B cell (primary cell): Measurements from ENCODE around the gene KIF1A. TPM values are rescaled to one million over a fixed set of nuclear protein-coding genes. Genes with fewer than 3 reads are reported as not detected.

Experiments used
- ATAC-seq: fragments of 200-7000 bp; cut with Tn5 transposase; one replicate; pipeline ENCODE4 v1.10.0; 2021; ENCODE audit warnings: low read depth, mild to moderate bottlenecking, moderate number of reproducible peaks, moderate library complexity
- CTCF ChIA-PET: fragments of 350-600 bp; sonication (Branson Sonifier 250); formaldehyde crosslinking; loops from one replicate; lab custom pipeline; 2021; ENCODE audit warnings: antibody characterized with exemption, inconsistent platforms; lab: Charles Lee
- POLR2A ChIA-PET: fragments of 350-600 bp; sonication (Branson Sonifier 250); formaldehyde crosslinking; loops from one replicate; lab custom pipeline; 2021; ENCODE audit warnings: antibody characterized with exemption; lab: Charles Lee
- DNase-seq: peaks from one replicate; pipeline ENCODE4 v3.0.0; 2013
- H2AFZ ChIP-seq: 2 replicates; pipeline ENCODE4 v1.6.1; 2012; ENCODE audit warnings: mild to moderate bottlenecking, low read depth, low read length; ENCODE audit not compliant: insufficient read depth, poor library complexity, severe bottlenecking
- H3K27ac ChIP-seq, 2 donors: 1 replicate in 1 of 2; 2 replicates in 1 of 2; pipeline ENCODE4 v1.5.1; 2012 to 2013; ENCODE audit warnings: low read length in 2 of 2, mild to moderate bottlenecking in 2 of 2, moderate library complexity in 1 of 2
- H3K27me3 ChIP-seq, 4 experiments: fragments of 200-600 bp in 1 of 4; sonication (generic) in 1 of 4; replicated peaks in 1 of 4; 1 replicate in 2 of 4; 2 replicates in 2 of 4; pipeline versions ENCODE4 v1.6.1 to v1.7.0; 2013 to 2016; ENCODE audit warnings: low read length in 3 of 4, mild to moderate bottlenecking in 2 of 4, mixed read lengths in 1 of 4, moderate library complexity in 1 of 4; ENCODE audit not compliant: insufficient read depth in 4 of 4, control insufficient read depth in 3 of 4; ENCODE audit errors: control extremely low read depth in 1 of 4
- H3K36me3 ChIP-seq, 2 experiments: replicated peaks in 1 of 2; 1 replicate in 1 of 2; 2 replicates in 1 of 2; pipeline versions ENCODE4 v1.6.1 to v1.7.1; 2013; ENCODE audit warnings: low read length in 1 of 2; ENCODE audit not compliant: insufficient read depth in 2 of 2, control insufficient read depth in 1 of 2; ENCODE audit errors: control extremely low read depth in 1 of 2, extremely low read depth in 1 of 2
- H3K4me1 ChIP-seq, 2 donors: fragments of 200-600 bp in 1 of 2; sonication (generic) in 1 of 2; 1 replicate in 1 of 2; 2 replicates in 1 of 2; pipeline versions ENCODE4 v1.5.1 to v1.6.1; 2013 to 2017; ENCODE audit warnings: low read length in 2 of 2; ENCODE audit not compliant: control insufficient read depth in 2 of 2, insufficient read depth in 2 of 2
- H3K4me2 ChIP-seq: replicated peaks from 2 replicates; pipeline ENCODE3; 2012; ENCODE audit warnings: mild to moderate bottlenecking, low read depth, low read length; ENCODE audit not compliant: poor library complexity, severe bottlenecking
- H3K4me3 ChIP-seq, 5 experiments: fragments of 200-600 bp in 1 of 5; sonication (generic) in 1 of 5; 1 replicate in 3 of 5; 2 replicates in 2 of 5; pipeline versions ENCODE4 v1.5.1 to v1.7.0; 2011 to 2016; ENCODE audit warnings: low read length in 4 of 5, mild to moderate bottlenecking in 4 of 5, low read depth in 2 of 5, control low read depth in 1 of 5, moderate library complexity in 1 of 5; ENCODE audit not compliant: insufficient read depth in 1 of 5; ENCODE audit errors: control extremely low read depth in 1 of 5, extremely low read depth in 1 of 5
- H3K79me2 ChIP-seq: fragments of 200-600 bp; sonication (generic); one replicate; pipeline ENCODE4 v1.6.0; 2016; ENCODE audit warnings: low read length; ENCODE audit not compliant: control insufficient read depth, insufficient read depth
- H3K9ac ChIP-seq: fragments of 200-600 bp; sonication (generic); 2 replicates; pipeline ENCODE4 v1.6.1; 2017; ENCODE audit warnings: mild to moderate bottlenecking, low read length, moderate library complexity
- H3K9me3 ChIP-seq, 3 donors: one replicate each; pipeline versions ENCODE4 v1.6.1 to v1.7.1; 2013; ENCODE audit warnings: low read length in 2 of 3; ENCODE audit not compliant: control insufficient read depth in 2 of 3, insufficient read depth in 1 of 3; ENCODE audit errors: control extremely low read depth in 1 of 3
- H4K20me1 ChIP-seq: 2 replicates; pipeline ENCODE4 v1.6.0; 2012; ENCODE audit warnings: mild to moderate bottlenecking, low read length; ENCODE audit not compliant: insufficient read depth, control insufficient read depth, poor library complexity, severe bottlenecking
- H3K27ac Mint-ChIP-seq: one replicate; pipeline ENCODE4 v1.8.0; 2021; ENCODE audit warnings: mixed read lengths
- H3K27me3 Mint-ChIP-seq: one replicate; pipeline ENCODE4 v1.8.0; 2021; ENCODE audit warnings: mixed read lengths
- H3K4me1 Mint-ChIP-seq: one replicate; pipeline ENCODE4 v1.8.0; 2021; ENCODE audit warnings: mixed read lengths
- H3K4me3 Mint-ChIP-seq: one replicate; pipeline ENCODE4 v1.8.0; 2021; ENCODE audit warnings: mixed read lengths
- H3K9me3 Mint-ChIP-seq: one replicate; pipeline ENCODE4 v1.8.0; 2022; ENCODE audit warnings: mixed read lengths; ENCODE audit not compliant: insufficient read depth
- CTCF ChIP-seq: fragments of 200-600 bp; IDR thresholded peaks from one replicate; pipeline ENCODE4 v1.8.0; 2022; ENCODE audit warnings: antibody characterized with exemption, mild to moderate bottlenecking
- EZH2 ChIP-seq: IDR thresholded peaks from 2 replicates; pipeline ENCODE4 v1.6.1; 2012; ENCODE audit warnings: borderline replicate concordance, low read depth, mild to moderate bottlenecking, moderate library complexity, low read length; ENCODE audit not compliant: insufficient read depth, poor library complexity, severe bottlenecking
- WGBS: methylation state at CpG from one replicate; pipeline ENCODE4 v1.1.5; 2013; ENCODE audit warnings: missing lambda C conversion rate; ENCODE audit not compliant: insufficient coverage; 5-methylcytosine and 5-hydroxymethylcytosine counted together
- intact Hi-C: fragments of 100-400 bp; cut with micrococcal nuclease; formaldehyde crosslinking; loops from one replicate; pipeline ENCODE4 v1.10.0; 2022
- polyA plus RNA-seq: library from polyadenylated mRNA; depleted of rRNA; stranded (reverse); fragments of >200 nt; gene quantifications from 2 replicates; pipeline ENCODE4 v1.2.3, GENCODE V29; 2012
- total RNA-seq, 2 donors: library from RNA; stranded (reverse); fragments of 120-200 nt in 1 of 2; gene quantifications; 1 replicate in 1 of 2; 2 replicates in 1 of 2; pipeline versions ENCODE4 v1.2.3 to v1.2.4, GENCODE V29; 2013 to 2022

KIF1A gene
- total and polyA plus RNA-seq, 2 donors (not counting 1 experiment from before 2014, with no cell fraction given): not detected

- Histone ChIP-seq H2AFZ (no peak overlapping the region), H3K9ac (no peak overlapping the region), H3K4me3 (no peak overlapping the region), H3K27ac (no peak overlapping the region), H3K4me2 (no peak overlapping the region), H3K4me1 (no peaks in the 10 kb centered on the region), H3K36me3 (no peaks in the 10 kb centered on the region), H3K27me3 (no peaks in the 10 kb centered on the region), H3K9me3 (no peaks in the 10 kb centered on the region), H4K20me1 (no peaks in the 10 kb centered on the region), H3K79me2 (no peaks in the 10 kb centered on the region)
- H3K4me1 Mint-ChIP-seq: no peaks in the 10 kb centered on the region
- ChIA-PET CTCF (no interaction called here), POLR2A (no interaction called here)
- no peak for ATAC-seq
- intact Hi-C loops: no loop called here
- no peak for DNase-seq
- 95% methylated on average over 11 of the region's 11 CpGs for WGBS
- no peaks in the 10 kb centered on the region for H3K27me3 Mint-ChIP-seq
- no peaks in the 10 kb centered on the region for H3K9me3 Mint-ChIP-seq
- TF ChIP-seq EZH2: no peak
- TF ChIP-seq CTCF: no peak
- H3K4me3 Mint-ChIP-seq: no peak overlapping the region
- no peak overlapping the region for H3K27ac Mint-ChIP-seq
Observed at GRCh38 chr2:240747256-240747655, 72.8 kb downstream of the KIF1A start.

GRCh38 chr2:240746671-240747070 lies 73.3 kb downstream of the KIF1A start:
- Mint-ChIP-seq H3K9me3 (no peaks in the 10 kb centered on the region), H3K27ac (no peak overlapping the region), H3K4me1 (no peaks in the 10 kb centered on the region), H3K27me3 (no peaks in the 10 kb centered on the region), H3K4me3 (no peak overlapping the region)
- CTCF ChIA-PET: no interaction called here
- no peak overlapping the region for H3K9ac ChIP-seq
- no peaks in the 10 kb centered on the region for H3K36me3 ChIP-seq
- no peak for TF ChIP-seq EZH2
- TF ChIP-seq CTCF: no peak
- H3K4me3 ChIP-seq: no peak overlapping the region
- 91% methylated on average over 16 of the region's 16 CpGs for WGBS
- no peak for ATAC-seq
- no peaks in the 10 kb centered on the region for H3K27me3 ChIP-seq
- H3K27ac ChIP-seq: no peak overlapping the region
- POLR2A ChIA-PET: no interaction called here
- H3K4me2 ChIP-seq: no peak overlapping the region
- H2AFZ ChIP-seq: no peak overlapping the region
- H3K9me3 ChIP-seq: no peaks in the 10 kb centered on the region
- DNase-seq: no peak
- H3K79me2 ChIP-seq: no peaks in the 10 kb centered on the region
- H3K4me1 ChIP-seq: no peaks in the 10 kb centered on the region
- intact Hi-C loops: no loop called here
- no peaks in the 10 kb centered on the region for H4K20me1 ChIP-seq
